A673 (cell line): ENCODE data around the gene JSRP1.

Experiments
- EZH2 ChIP-seq: fragments of 200-600 bp; sonication (generic); IDR thresholded peaks from 2 replicates; pipeline ENCODE4 v1.6.1; 2017; ENCODE audit warnings: borderline replicate concordance, low read depth, mild to moderate bottlenecking, mixed read lengths, antibody characterized with exemption, low read length; ENCODE audit not compliant: poor library complexity, severe bottlenecking
- TF ChIP-seq, protein P1 (sequence below): fragments of 300-800, 200-600 bp; sonication (generic); conservative IDR thresholded peaks from 2 replicates; pipeline ENCODE4 v1.5.1; 2017; ENCODE audit warnings: low read depth, mild to moderate bottlenecking, antibody characterized with exemption, low read length, moderate library complexity, mixed read lengths

DNA sequence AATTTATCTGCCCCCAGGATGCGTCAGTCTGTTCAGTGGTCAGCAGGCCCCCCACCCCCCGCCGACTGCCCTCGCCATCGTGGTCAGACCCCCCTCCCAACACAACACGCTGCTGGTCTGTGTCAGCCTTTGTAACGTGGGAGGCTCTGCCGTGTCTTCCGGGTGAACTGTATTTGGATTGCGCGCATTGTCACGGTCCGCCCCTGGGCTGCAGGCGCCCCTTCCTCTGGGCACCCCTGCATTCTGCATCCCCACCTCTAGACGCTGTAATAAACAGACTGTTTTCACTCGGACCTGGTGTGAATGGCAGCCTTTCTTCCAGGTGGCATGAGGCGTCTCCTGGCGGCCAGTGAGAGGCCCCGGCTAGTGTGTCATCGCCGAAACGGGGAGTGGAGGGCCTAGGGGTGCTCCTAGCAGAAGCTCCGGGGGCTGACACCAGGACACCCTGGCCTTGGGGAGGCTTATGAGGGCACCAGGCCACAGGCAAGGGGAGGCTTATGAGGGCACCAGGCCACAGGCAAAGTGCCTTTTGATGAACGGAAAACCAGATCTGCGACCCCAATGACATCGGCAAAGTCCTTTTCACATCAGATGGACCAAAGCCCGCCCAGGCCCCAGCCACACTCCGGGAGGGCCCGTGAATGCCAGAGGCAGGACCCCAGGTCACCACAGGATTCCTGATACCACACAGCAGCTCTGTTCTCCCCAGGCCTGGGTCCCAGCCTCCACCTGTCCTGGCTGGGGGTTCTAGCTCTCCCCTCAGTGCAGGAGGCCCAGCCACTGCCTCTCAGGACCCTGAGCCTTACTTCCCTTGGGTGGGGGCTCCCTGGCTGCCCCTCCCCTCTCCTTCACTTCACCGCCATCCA, 23.7 kb downstream of the JSRP1 start:
- TF ChIP-seq, protein P1, sequence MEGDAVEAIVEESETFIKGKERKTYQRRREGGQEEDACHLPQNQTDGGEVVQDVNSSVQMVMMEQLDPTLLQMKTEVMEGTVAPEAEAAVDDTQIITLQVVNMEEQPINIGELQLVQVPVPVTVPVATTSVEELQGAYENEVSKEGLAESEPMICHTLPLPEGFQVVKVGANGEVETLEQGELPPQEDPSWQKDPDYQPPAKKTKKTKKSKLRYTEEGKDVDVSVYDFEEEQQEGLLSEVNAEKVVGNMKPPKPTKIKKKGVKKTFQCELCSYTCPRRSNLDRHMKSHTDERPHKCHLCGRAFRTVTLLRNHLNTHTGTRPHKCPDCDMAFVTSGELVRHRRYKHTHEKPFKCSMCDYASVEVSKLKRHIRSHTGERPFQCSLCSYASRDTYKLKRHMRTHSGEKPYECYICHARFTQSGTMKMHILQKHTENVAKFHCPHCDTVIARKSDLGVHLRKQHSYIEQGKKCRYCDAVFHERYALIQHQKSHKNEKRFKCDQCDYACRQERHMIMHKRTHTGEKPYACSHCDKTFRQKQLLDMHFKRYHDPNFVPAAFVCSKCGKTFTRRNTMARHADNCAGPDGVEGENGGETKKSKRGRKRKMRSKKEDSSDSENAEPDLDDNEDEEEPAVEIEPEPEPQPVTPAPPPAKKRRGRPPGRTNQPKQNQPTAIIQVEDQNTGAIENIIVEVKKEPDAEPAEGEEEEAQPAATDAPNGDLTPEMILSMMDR = no peak
- TF ChIP-seq EZH2 = no peak
